OCI-M2 (cell line): ENCODE results near the gene DYNC1I1.
"Not testable (repeated sequence)": the region's sequence is repeated elsewhere in the genome, so short reads cannot be mapped to it uniquely, and the experiment has no call there.

Experiments used
- DNase-seq: peaks from one replicate; lab custom pipeline; 2025; ENCODE audit not compliant: unreplicated experiment; lab: John Stamatoyannopoulos, UW

The DYNC1I1 gene

GRCh38 chr7:95906851-95907250 lies 134.5 kb downstream of the DYNC1I1 start:
- no peak for DNase-seq

DNA sequence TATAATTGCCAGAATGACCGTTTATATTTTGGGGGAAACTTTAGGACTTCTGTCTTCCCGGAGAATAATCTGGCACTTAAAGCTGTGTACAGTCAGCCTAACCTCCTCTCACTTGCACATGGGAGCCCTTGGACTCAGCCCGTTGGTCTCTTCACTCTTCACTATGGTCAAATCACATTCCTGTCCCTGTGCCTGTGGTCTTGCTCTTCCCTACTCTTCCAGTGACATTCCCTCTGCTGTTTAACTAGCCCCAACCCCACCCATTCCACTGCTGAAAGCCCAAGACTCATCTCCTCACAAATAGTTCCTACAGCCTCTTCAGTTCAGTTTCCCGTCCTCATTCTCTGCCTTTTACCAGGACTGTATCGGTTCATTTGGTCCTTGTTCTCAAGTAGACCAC lies 135.0 kb downstream of the DYNC1I1 start:
- no peak for DNase-seq

DNA sequence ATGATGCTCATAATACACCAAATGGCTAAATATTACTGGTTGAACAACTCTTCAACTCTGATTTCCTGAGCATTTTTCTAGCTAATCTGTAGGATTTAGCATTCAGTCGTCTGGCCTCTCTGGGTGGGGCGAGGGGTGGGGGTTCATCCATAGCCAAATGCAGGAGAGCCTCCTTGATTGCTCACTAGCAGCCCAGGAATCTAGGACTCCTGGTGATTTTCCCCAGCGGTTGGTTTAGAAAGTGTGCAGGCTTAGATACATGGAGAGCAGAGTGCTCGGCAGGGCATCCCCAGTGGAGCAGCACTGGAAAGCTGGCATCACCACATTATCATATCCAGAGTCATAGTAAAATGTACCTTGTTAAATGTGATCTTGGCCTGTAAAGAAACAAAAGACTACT lies 136.1 kb downstream of the DYNC1I1 start:
- DNase-seq = no peak

DNA sequence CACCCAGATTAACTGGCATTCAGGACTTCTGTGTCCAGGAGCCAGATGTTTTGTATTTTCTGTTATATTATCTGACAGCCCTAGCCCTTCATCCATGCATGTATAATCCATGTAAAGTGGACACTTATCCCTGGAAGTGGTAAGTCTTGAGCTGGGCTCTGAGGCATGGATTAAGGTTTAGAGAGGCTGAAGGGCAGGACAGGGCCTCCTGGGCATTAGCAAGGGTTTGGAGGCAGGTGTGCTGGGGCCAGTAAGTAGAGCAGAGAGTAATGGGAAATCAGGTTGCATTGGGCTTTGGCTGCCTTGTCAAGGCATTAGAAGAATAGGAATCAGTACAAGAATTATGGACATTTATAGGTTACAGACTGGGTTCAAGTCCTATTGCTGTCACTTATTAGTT lies 138.0 kb downstream of the DYNC1I1 start:
- DNase-seq = no peak

DNA sequence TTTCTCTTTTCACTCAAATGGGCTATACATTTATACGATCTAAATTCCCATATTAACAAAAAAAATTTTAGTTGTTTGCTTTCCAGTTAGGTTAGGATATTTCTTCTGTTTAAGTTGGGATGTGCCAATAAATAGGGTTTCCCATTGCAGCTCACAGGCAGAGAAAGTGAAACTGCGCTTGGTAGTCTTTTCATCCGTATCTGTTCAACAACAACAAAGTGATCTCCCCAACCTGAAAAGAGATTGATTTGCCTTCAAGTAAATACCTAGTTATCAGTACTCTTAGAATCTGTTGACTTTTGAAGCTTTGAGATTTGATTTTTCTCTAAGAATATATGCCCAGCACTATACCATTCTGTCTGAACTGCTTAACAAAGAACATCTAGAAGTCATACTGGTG lies 143.4 kb downstream of the DYNC1I1 start:
- no peak for DNase-seq

DNA sequence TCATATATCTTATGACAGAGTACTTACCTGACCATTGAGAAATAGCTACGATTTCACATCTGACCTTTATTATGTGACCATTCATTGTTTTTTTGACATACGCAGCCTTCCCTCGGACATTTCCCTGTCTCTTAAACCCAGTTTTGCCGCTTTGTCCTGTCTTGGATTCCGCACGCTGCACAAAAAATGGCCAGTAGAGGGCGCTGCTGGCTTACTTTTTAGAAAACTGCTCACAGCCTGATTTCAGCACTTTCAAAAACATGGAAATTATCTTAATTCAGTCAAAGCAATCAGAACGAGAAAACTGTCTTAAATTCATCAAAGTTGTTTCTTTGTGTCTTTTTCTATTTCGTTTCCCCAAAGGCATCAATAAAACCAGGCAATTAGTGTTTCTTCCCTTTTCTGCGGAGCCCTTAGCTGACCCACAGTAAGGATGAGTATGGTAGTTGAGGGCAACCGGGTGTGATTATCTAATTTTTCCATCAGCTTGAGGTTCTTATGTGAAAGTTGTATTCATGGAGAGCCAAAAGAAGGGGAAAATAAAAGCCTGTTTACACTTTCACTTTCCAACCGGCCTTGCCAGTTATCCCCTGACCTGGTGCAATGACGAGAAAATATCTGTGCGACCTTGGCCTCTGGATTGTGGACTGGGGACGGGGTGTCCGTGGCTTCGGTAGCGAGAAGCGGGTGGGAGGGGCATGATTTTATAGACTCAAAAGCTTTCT lies 144.4 kb downstream of the DYNC1I1 start:
- DNase-seq = peak; percentile 6

DNA sequence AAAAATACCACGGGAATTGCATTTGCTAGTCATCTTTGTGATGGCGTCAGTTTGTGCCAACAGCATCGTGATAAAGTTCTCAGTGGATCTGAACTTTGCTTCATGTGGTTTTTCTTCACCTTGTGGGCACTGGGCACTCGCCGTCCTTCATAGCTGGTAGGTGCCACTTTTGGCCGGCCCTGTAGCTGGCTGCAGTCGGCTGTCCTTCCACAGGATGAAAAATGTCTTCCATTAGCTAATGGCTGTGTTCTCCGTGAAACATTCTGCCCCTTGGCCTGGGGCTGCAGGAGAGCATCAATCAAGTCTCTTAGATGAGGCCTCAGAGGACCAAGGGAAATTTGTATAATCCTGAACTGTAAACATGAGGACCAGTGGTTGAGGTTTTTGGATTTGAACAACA lies 145.3 kb downstream of the DYNC1I1 start:
- no peak for DNase-seq

DNA sequence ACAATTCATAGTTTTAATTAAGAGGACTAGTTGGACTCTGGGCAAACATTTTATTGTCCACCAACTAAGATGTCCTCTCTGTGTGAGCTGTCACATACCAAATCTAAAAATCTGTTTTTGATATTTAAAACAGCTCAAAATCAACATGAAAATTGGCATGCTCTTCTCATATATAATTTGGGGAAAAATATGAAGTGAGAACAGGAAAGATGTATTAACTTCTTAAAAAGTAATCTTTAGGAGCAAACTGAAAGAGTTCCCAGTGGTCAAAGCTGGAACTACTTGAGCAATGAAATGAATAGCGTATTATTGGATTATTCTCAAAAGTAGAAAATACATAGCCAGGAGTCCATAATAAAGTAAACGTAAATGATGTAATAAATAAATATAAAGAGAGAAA lies 147.2 kb downstream of the DYNC1I1 start:
- DNase-seq = no peak

GRCh38 chr7:95921543-95921942 lies 149.2 kb downstream of the DYNC1I1 start:
- no peak for DNase-seq

GRCh38 chr7:95922191-95922590 lies 149.8 kb downstream of the DYNC1I1 start:
- no peak for DNase-seq

DNA sequence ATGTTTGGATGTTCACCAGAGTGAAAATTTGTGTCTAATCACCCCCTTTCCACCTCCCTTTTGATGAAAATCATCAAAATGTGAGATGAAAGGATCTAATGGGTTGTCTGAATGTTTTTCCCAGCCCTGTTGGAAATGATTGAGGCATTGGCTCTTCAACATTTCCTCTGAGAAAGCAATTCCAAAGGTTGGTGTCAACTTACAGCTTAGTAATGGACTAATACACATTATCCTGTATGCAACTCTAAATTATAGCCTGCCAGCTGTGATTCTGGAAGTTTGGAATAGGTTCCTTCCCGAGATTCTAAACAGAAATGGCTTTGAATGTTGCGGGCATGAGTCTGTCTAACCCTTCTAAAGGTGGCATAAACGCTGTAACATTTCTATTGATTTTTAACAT lies 152.9 kb downstream of the DYNC1I1 start:
- DNase-seq = no peak

DNA sequence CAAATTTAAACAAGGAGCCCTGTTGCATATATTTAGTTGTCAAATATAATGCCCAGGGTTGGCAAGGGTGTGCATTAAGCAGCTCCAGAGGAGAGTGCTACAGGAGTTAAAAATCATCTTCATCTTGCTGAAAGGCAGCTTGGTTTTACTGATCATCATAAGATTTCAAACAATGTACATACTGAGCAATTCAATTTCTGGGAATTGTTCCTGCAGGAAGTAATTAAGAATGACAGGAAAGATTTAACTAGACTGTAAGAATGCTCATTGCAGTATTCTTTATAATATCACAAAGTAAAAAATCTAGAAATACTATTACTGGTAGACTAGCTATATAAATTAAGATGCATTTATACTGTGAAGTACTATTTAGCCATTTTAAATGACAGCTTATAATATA lies 153.6 kb downstream of the DYNC1I1 start:
- DNase-seq = no peak

DNA sequence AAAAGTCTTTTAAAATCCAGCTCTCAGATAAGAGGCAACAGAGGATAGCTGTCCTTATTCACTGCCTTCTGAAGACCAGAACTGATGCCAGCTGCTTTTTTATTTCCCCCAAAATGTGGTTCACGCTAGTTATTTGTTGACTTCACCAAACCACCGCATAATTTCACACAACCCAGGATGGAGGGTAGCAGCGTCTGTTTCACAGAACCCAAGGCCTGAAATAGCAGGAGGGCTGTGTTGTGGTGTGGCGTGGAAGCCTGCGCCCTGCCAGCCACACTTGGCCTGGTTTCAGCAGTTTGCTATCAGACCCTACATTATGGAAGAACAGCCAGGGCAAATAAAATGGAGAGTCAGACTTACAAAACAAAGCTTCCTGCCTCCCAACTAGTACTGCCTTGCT lies 155.4 kb downstream of the DYNC1I1 start:
- DNase-seq = no peak

- no peak for DNase-seq
These were observed 157.4 kb downstream of the DYNC1I1 start for GRCh38 chr7:95929710-95930280.

GRCh38 chr7:95931460-95932232 lies 159.3 kb downstream of the DYNC1I1 start:
- DNase-seq = no peak

DNA sequence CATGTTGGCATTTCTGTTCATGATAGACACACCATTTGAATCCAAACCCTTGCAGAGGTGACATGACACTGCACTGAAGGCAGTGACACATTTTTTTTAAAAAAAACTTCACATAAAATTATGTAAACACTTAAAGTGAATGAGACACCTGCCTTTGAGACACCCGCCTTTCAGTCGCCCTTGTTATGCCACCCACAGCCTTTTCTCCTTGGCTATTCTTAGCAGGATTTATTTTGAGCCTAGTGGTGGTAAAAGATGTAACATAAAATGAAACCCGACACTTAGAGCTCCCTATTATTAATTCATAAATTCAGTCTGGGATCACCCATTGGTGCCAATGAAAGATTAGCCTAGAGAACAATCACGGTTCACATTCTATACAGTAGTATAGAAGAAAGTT lies 161.3 kb downstream of the DYNC1I1 start:
- no peak for DNase-seq

GRCh38 chr7:95944867-95945266 lies 172.5 kb downstream of the DYNC1I1 start:
- DNase-seq = not testable (repeated sequence)

DNA sequence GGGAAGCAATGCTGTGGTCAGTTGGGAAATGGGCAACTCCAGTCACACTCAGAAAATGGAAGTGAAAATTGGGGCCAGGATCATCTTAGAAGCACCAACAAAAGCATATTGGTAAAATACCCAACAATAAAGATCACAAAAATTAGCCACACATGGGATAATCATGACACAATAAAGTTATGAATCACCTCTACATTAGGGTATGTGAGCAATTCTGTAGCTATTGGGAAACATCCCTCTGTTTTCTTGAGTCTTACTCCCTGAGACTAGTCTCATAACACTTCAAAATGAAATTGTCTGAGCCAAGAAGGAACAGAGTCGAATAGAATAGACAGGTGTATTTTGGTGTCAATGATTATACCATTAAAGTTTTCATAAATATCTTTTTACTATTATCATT lies 178.3 kb downstream of the DYNC1I1 start:
- DNase-seq = no peak

- no peak for DNase-seq
These were observed 179.2 kb downstream of the DYNC1I1 start for GRCh38 chr7:95951531-95951930.

GRCh38 chr7:95951997-95952795 lies 179.8 kb downstream of the DYNC1I1 start:
- DNase-seq = no peak

- DNase-seq = no peak
These were observed 180.5 kb downstream of the DYNC1I1 start for GRCh38 chr7:95952851-95953250.
